Mucosa of gallbladder (tissue), 1 donor: ENCODE results near the gene RAB6B. TPM values are rescaled to one million over a fixed set of nuclear protein-coding genes. Genes with fewer than 3 reads are reported as not detected.

Experiments
- DNase-seq: peaks from one replicate; pipeline ENCODE4 v3.0.0-alpha.2; 2020; ENCODE audit warnings: low spot score
- total RNA-seq: library from RNA; stranded (reverse); gene quantifications from one replicate; pipeline ENCODE4 v1.2.1, GENCODE V29; 2021
- donor health status: DM: no; HTN: no; CAD: no.

The RAB6B gene
- total RNA-seq, 1 donor from 2014 or later = 8.4 TPM

- DNase-seq = no peak
Observed at GRCh38 chr3:133931084-133931483, 35.4 kb upstream of the RAB6B start.

- peak; percentile 30 for DNase-seq
Observed at GRCh38 chr3:133930341-133930933, 34.8 kb upstream of the RAB6B start.

DNA sequence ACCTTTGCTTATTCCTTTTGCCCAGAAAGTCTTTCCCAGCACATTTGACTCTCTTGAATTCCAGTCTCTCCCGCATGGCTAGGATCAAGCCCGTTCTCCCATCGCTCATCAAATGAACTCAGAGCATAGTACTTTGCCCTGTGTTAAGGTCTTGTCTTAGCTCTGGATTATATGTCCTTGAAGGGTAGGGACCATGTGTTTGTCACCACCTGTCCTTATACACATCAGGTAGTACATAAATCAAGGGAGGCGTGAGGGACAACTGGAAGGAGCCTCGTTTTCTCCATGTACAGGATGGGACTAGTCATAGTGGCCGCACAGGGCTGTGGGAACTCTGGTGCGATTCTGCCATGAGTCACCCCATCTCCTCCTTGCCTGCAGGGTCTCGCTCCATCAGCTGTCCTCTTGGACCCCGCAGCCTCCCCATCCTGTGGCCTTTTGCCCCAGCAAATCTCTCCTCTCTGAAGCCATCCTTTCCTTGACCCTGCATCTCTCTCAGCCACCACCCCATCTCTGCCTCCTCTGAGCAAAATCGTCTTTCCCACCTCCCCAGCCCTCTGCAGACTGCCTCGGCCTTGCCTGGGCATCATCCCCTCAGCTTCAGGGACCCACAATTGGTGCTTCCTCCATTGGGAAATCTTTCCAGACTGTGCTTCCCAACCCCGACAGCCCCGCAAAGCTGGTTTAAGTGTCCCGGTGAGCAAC, 33.4 kb upstream of the RAB6B start:
- DNase-seq = peak; percentile 8

DNA sequence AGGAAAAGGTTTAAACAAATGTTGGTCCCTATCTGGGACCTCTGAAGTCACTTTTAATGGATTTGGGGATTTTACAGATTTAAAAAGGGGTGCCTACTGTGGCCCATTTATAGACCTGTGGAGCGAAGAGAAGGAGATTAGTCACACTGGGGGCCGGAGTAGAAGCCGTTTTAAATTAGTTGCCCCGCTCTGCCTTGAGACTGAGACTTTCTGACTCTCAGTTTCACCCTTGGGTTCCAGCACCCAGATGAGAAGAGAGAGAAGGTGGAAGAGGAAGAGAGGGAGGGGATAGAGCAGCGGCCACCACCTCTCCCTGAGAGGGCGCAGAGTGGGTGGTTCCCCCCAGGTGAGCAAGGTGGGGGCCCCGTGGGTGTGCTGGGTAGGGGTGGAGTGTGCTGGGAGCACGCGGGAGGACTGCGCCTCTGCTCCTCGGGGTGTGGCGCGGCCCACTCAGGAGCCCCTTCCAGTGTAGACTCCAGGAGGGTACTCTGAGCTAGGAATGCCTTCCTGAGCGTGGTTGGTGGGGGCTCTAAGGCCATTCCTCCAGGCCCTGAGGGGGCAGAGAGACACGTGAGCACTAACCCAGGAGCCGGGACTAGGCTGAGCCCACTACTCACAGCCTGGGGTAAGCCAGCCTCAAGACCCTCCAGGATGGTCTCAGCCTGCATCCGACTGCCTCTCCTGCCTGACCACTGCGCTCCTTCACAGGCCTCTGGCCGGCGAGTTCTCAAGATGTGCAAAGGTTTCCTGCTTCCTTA, 32.6 kb upstream of the RAB6B start:
- DNase-seq = peak; percentile 8

DNA sequence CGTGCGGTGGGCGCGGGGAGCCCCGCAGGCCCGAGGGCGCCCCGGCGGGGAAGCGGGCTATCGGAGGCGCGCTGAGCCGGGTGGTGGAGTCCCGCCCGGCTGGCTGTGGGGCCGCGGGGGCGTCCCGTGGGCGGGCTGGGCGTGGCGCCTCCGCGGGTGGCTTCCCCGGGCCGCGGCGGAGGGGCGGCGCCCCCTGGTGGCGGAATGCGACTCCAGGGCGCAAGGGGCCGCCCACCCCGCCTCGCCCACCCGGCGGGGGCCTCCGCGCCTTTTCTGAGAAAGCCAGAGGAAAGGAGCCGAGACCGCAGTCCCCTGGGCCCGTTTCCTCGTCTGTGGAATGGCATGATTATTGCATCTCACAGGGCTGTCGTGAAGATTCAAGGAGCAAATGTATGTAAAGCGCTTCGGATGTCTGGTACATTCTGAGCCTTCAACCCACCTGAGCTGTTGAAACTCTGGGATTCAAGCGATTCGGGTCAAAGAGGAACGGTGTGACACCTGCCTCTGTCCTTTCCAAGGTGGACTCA, 31.9 kb upstream of the RAB6B start:
- peak; percentile 9 for DNase-seq

DNA sequence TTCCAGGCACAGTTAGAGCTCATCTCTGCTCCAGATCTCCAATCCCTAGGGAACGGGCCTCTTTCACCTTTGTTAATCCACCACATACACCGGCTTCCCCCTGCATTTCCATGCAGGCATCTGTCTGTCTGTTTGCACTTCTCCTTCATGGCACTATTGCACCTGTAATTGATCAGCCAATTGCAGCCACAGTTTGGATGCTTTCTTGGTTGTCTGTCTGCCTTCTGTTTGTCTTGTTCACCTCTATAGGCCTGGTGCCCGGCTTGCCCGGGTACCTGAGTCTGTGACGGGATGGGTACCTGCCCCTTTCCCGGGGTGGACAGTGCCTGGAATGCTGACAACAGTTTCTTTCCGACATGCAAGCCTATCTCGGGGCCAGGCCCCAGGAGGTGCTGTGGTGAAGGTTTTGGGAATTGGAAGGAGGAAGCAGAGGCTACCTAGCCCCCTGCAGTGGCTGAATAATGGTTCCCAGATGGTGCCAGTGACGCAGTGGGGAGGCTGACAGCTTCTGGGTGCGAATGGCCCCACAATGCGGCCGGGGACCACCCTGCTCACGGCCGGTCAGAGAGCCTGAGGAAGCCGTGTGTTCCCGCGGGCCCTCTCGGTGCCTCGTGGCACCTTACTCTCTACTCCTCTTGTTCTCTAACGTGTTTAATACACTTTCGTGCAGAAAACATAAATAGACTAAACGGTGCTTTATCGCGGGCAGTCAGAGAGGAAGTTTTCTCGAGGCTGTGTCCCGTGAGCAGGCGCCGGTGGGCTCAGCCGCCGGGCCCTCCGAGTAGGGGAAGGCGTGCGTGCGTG, 31.3 kb upstream of the RAB6B start:
- no peak for DNase-seq

DNA sequence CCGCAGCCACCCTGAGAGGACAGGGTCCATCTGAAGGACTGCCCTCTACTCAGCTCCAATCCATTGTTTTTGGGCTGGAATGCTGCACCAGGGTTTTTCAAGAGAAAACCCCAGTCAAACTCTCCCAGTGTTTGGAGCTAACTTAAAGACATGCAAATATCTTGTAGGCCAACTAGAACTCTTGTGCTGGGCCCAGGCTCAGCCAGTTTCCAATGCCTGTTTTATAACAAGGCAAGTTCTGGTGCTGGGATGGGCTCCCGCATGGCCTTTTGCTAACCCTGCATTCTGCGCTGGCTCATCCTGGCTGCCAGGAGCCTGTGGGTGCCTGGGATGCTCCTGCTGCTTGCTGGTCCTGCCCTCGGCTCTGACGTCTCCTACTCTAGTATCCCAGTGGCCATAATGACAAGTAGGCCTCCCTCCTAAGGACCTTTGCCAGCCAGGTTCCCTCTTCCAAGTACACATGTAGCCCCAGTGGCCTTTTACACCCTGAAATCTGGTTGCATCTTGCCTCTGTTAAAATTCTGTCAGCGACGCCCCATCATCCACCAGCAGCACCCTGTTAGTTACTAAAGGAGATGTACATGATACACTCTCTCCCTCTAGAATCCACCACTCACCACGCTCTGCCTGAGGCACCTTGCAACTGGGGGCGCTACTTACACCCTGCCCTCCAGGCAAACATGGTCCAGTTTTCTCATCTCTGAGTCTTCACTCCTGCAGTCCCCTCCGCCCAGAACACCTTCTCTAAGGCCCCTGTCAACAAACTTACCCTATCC, 30.5 kb upstream of the RAB6B start:
- no peak for DNase-seq

DNA sequence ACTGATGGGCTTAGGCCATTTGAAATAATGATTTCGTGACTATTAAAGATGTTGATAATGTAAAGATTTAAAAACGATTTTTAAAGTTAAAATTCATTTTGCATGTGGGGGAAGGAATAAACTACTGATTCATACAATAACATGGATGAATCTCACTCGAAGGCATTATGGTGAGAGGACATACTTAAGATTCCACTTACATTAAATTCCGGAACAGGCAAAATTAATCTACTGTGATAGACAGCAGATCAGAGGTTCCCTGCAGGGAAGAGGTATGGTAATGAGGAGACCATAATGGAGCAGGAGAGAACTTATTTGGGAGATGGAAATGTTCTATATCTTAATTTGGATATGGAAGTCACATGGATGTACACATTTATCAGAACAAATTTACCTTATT, 28.4 kb upstream of the RAB6B start:
- DNase-seq = no peak

- DNase-seq = no peak
Observed at GRCh38 chr3:133921592-133921991, 25.9 kb upstream of the RAB6B start.

DNA sequence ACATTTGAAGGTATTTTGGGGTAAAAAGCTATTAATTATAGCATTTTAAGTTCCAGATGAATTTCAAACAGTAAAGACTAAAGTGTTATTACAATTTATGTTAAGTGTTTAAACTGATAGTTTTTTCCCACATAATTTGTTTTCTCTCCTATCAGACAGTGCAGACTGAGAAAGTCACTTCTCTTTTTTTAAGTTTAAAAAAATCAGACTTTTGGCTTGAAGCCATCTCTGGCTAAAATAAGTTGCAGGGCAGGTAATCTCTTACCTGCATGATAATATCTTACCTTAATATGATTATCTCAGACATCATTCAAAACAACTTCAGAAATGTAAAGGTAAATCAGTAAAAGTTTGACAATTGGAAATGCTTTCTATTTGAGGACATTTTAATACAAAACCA, 21.5 kb upstream of the RAB6B start:
- DNase-seq = no peak

DNA sequence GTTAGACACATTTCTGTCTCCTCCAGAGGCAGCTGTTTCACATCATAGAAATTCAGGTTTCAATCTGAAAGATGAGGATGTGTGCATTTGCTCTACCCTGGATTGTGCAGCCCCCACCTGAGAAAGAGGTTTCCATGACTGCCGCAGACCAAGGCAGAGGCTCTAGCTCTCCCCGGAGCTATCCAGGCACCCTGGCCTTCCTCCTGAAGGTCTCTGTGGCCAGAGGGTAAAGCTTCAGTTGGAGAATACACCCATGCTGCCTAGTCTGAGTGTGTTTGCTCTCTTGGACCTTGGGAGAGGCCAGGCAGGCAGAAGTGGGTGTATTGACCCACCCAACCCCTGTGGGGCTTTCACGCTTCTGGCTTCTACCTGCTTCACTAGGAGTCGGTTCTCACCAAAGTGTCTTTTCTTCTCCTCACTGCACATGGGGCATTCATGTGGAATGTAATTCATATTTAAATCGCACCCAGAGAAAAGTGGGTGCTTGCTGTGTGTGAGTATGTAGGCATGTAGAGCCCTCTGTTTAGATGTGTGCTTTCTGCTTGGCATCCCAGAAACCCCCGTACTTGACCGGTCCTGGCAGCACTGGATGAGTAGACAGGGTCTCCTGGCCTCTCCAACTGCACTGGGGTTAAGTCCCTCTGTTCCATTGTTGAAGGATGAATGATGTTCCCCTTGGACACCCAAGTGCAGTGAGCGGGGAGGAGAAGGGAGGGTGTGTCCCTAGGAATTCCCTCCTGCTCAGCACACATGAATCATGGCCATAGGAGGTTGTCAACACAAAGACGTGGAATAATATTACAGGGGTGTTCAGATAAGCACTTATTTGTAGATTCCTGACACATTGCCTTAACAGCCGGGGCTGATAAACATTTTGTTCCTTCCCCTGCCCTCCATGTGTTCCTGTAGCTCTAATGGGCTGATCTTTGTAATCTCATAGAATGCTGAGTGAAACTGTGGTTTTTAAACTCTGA, 20.3 kb upstream of the RAB6B start:
- DNase-seq = no peak

GRCh38 chr3:133914839-133915600, 19.3 kb upstream of the RAB6B start:
- DNase-seq = no peak

DNA sequence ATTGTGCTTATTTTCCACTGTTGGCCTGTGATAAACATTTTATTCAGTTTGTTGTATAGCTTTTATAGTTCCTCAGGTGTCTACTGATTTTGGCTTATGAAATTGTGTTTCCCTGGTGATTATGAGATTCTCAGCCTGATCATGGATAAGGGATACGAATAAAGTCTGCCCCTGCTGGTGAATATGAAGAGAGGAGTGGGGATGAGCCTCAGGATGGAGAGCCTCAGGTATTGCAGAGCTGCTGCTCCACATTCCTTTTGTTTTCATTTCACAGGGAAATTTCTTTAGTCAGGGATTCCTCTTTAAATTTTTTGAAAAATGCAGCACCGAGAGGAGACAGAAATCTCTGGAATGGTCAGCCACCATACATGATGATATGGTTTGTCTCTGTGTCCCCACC, 14.7 kb upstream of the RAB6B start:
- no peak for DNase-seq

DNA sequence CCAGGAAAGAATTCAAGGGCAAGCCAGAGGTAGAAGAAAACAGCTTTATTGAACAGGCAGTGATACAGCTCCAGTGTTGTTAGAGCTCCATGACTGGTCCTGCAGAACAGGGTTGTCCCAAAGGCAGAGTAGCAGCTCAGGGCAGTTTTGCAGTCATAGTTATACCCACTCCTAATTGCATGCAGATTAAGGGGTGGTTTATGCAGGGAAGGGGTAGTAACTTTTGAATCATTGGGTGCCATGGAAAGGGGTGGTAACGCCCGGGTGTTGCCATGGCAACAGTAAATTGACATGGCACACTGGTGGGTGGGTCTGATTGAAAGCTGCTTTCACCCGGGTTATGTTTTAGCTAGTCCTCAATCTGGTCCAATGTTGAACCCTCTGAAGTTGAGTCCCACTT, 9.7 kb upstream of the RAB6B start:
- no peak for DNase-seq

DNA sequence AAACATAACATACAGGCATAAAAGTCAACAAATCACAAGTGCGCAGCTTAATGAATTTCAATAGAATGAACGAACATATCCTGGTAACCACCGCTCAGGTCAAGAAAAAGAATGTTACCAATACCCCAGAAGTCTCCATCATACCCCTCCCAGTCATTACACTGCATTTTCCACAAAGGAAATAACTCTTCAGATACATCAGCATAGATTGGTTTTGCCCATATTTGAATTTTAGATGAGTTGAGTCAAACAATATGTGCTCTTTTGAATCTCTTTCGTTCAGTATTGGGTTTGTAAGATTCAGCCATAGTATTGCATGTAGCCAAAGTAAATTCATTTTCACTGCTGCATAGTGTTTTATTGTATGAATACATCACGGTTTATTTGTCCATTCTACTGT, 6.2 kb upstream of the RAB6B start:
- DNase-seq = no peak

DNA sequence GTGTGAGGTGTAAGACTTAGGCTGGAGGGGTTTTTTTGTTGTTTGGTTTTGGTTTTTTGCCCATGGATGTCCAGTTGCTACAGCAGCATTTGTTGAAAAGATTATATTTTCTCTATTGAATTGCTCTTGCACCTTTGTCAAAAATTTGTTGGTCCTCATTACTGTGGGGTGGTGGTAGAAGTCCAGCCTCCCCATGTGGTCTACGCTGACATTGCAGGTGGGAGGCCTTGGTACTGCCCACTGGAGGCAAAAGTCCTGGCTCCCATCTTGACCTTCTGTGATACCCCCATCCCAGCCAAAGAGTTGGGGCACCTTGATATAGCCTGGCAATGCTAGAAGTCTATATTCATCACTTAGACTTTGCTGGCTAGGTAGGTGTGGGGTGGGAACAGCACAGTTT, 5.4 kb upstream of the RAB6B start:
- DNase-seq = no peak

DNA sequence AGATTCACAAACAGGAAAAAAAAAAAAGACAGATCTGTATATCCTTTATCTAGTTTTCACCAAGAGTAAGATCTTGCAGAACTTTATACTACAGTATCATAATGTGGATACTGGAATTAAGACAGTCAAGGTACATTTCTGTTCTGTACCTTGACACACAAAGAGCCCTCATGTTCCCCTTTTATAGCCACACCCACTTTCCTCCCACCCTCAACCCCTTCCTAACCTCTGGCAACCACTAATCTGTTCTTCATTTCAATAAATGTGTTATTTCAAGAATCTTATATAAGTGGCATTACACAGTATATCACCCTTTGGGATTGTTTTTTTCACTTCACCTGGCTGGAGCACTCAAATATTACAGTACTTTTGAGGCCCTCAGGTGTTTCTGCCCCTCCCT, 3.6 kb upstream of the RAB6B start:
- DNase-seq = no peak

GRCh38 chr3:133897547-133897946, 1.9 kb upstream of the RAB6B start:
- no peak for DNase-seq
